PC-9 (cell line): ENCODE data around the gene FAM180A.

Experiments
- EZH2 ChIP-seq: fragments of 200-600 bp; sonication (generic); IDR thresholded peaks from 2 replicates; pipeline ENCODE4 v1.8.0; 2017; ENCODE audit warnings: antibody characterized with exemption, low read depth
- TF ChIP-seq, protein P1 (sequence below): fragments of 200-600 bp; sonication (generic); conservative IDR thresholded peaks from 2 replicates; pipeline ENCODE4 v1.6.1; 2017; ENCODE audit warnings: mixed run types, antibody characterized with exemption, mild to moderate bottlenecking, moderate library complexity

DNA sequence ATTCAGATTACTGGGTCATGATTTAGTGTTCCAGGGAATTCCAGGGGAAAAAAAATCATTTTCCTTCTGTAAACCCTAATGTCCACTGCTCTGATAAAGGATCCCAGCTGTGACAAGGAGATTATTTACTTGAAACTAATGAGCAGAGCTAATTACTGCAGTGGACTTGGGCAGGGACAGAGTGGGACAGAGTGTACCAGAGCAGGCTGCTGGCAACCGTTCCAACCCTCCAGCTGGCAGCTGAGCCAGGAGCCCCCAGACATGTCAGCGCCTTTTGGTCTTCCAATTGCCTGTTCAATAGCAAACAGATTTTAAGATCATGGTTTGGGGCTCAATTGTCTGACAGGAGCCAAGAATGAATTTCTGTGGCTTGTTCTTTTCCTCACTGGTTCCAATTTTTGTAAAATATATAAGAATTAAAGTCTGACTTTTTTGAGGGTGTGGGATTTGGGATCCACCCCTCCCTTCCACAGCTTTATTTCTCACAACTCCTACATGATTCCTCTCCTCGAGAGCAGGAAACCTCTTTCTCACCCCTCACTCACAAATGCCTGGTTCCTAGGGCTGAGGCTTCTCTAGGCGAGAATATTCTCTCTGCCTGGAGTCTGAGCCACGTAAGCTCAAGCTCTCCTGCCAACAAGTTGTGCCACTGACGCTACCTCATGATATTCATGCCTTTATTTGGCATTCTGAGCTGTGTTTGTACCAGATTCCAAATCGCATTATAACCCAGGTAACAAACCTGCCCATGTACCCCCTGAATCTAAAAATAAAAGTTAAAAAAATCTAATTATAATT, 20.6 kb upstream of the FAM180A start:
- TF ChIP-seq, protein P1, sequence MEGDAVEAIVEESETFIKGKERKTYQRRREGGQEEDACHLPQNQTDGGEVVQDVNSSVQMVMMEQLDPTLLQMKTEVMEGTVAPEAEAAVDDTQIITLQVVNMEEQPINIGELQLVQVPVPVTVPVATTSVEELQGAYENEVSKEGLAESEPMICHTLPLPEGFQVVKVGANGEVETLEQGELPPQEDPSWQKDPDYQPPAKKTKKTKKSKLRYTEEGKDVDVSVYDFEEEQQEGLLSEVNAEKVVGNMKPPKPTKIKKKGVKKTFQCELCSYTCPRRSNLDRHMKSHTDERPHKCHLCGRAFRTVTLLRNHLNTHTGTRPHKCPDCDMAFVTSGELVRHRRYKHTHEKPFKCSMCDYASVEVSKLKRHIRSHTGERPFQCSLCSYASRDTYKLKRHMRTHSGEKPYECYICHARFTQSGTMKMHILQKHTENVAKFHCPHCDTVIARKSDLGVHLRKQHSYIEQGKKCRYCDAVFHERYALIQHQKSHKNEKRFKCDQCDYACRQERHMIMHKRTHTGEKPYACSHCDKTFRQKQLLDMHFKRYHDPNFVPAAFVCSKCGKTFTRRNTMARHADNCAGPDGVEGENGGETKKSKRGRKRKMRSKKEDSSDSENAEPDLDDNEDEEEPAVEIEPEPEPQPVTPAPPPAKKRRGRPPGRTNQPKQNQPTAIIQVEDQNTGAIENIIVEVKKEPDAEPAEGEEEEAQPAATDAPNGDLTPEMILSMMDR: no peak
- no peak for TF ChIP-seq EZH2
